HepG2 (cell line): ENCODE measurements around the gene CDRT4. TPM values are rescaled to one million over a fixed set of nuclear protein-coding genes. Genes with fewer than 3 reads are reported as not detected.

Source experiments
- ATAC-seq: fragments of 200-7000 bp; cut with Tn5 transposase; 3 replicates; pipeline ENCODE4 v1.9.1; 2020; ENCODE audit warnings: mild to moderate bottlenecking, moderate library complexity
- BruUV-seq: library from RNA; stranded (reverse); fragments of 400-500 nt; replicated peaks from 2 replicates; lab custom pipeline; 2021; lab: Mats Ljungman, UMichigan
- CTCF ChIA-PET: fragments of 300-600 bp; formaldehyde crosslinking; extraction: SDS; loops from one replicate; lab custom pipeline; 2021; ENCODE audit warnings: low total read pairs, inconsistent platforms, low intra/inter-chr PET ratio; lab: Yijun Ruan, JAX
- POLR2A ChIA-PET: fragments of 350-600 bp; sonication (Branson Sonifier 250); formaldehyde crosslinking; loops from one replicate; lab custom pipeline; 2020; ENCODE audit warnings: antibody characterized with exemption, inconsistent platforms; lab: Yijun Ruan, JAX
- DNase-seq: peaks from one replicate; pipeline ENCODE4 v3.0.0-alpha.2; 2015; ENCODE audit warnings: low spot score
- FAIRE-seq: peaks from 3 replicates; lab custom pipeline; 2011; peaks lifted over from hg19 to GRCh38; lab: Jason Lieb, UNC
- H2AFZ ChIP-seq: one replicate; pipeline ENCODE4 v1.6.1; 2011; ENCODE audit warnings: low read length, inconsistent platforms
- H3K27ac ChIP-seq: fragments of 300-600 bp; 3 replicates; pipeline ENCODE4 v1.8.0; 2011; ENCODE audit warnings: mixed run types, mild to moderate bottlenecking, mixed read lengths, low read length, inconsistent platforms; ENCODE audit not compliant: insufficient read depth; ENCODE audit errors: extremely low read length
- H3K27me3 ChIP-seq, 2 experiments: fragments of 200-600 bp in 1 of 2; 2 replicates in 1 of 2; 3 replicates in 1 of 2; pipeline versions ENCODE4 v1.6.0 to v1.8.0; 2011; ENCODE audit warnings: low read length in 2 of 2, mild to moderate bottlenecking in 2 of 2, moderate library complexity in 2 of 2, inconsistent platforms in 1 of 2; ENCODE audit not compliant: insufficient read depth in 2 of 2, control insufficient read depth in 1 of 2
- H3K36me3 ChIP-seq, 2 experiments: fragments of 200-600 bp in 1 of 2; replicated peaks in 1 of 2; 2 replicates in 1 of 2; 3 replicates in 1 of 2; pipeline versions ENCODE4 v1.5.1 to v1.8.0; 2011; ENCODE audit warnings: low read length in 2 of 2, inconsistent platforms in 1 of 2; ENCODE audit not compliant: insufficient read depth in 2 of 2, control insufficient read depth in 1 of 2
- H3K4me1 ChIP-seq: 2 replicates; pipeline ENCODE4 v1.5.1; 2012; ENCODE audit warnings: low read length, inconsistent platforms; ENCODE audit not compliant: insufficient read depth
- H3K4me2 ChIP-seq: 2 replicates; pipeline ENCODE4 v1.6.0; 2011; ENCODE audit warnings: low read depth, low read length, inconsistent platforms
- H3K4me3 ChIP-seq, 3 experiments: fragments of 200-600 bp in 1 of 3; sonication (generic), shearing (Covaris generic) in 1 of 3; replicated peaks in 1 of 3; 2 replicates each; pipeline ENCODE4 v1.5.1; 2011 to 2016; ENCODE audit warnings: low read length in 3 of 3, inconsistent platforms in 2 of 3, low read depth in 2 of 3, mild to moderate bottlenecking in 2 of 3, control low read depth in 1 of 3, mixed read lengths in 1 of 3; ENCODE audit not compliant: insufficient read depth in 1 of 3
- H3K79me2 ChIP-seq: one replicate; pipeline ENCODE4 v1.6.1; 2011; ENCODE audit warnings: low read length, inconsistent platforms; ENCODE audit not compliant: insufficient read depth
- H3K9ac ChIP-seq: 2 replicates; pipeline ENCODE4 v1.6.0; 2011; ENCODE audit warnings: mild to moderate bottlenecking, low read depth, low read length, inconsistent platforms; ENCODE audit not compliant: insufficient read depth
- H3K9me3 ChIP-seq: 2 replicates; pipeline ENCODE4 v1.5.1; 2012; ENCODE audit warnings: mild to moderate bottlenecking, low read length
- H4K20me1 ChIP-seq: 2 replicates; pipeline ENCODE4 v1.6.0; 2011; ENCODE audit warnings: inconsistent platforms, mild to moderate bottlenecking, low read length, moderate library complexity; ENCODE audit not compliant: insufficient read depth
- CHD2 ChIP-seq: IDR thresholded peaks from 2 replicates; pipeline ENCODE4 v1.6.1; 2011; ENCODE audit warnings: low read depth, low read length, improper control_type of control experiment
- KLF9 ChIP-seq: IDR thresholded peaks from 2 replicates; pipeline ENCODE4 v1.6.1; 2016; ENCODE audit warnings: low read depth
- NFKB2 ChIP-seq: sonication (generic); formaldehyde crosslinking; IDR thresholded peaks from 2 replicates; pipeline ENCODE4 v1.4.0; 2020; ENCODE audit warnings: missing genetic modification reagents, borderline replicate concordance
- PHF20 ChIP-seq: sonication (generic); formaldehyde crosslinking; IDR thresholded peaks from 2 replicates; pipeline ENCODE4 v1.5.0; 2020; ENCODE audit warnings: mild to moderate bottlenecking, missing genetic modification reagents
- RAD21 ChIP-seq: fragments of 450-650 bp; formaldehyde crosslinking; IDR thresholded peaks from 2 replicates; pipeline ENCODE4 v1.5.0; 2020; ENCODE audit warnings: mild to moderate bottlenecking
- ZNF530 ChIP-seq: sonication (generic); formaldehyde crosslinking; IDR thresholded peaks from 2 replicates; pipeline ENCODE4 v1.5.0; 2020; ENCODE audit warnings: low read depth, mild to moderate bottlenecking, missing genetic modification reagents
- ZNF558 ChIP-seq: sonication (generic); formaldehyde crosslinking; IDR thresholded peaks from 2 replicates; pipeline ENCODE4 v1.9.0; 2022; ENCODE audit warnings: mild to moderate bottlenecking, missing genetic modification reagents, borderline replicate concordance
- WGBS: methylation state at CpG from one replicate; pipeline ENCODE4 v1.1.6; 2017; ENCODE audit warnings: low lambda C conversion rate; 5-methylcytosine and 5-hydroxymethylcytosine counted together
- in situ Hi-C: cut with HindIII; loops from 2 replicates; pipeline ENCODE4 v1.10.0; 2017; ENCODE audit warnings: low pct_unique_long_range_greater_than_20kb; ENCODE audit not compliant: extremely low pct_ligation_motif_present
- intact Hi-C: fragments of 100-400 bp; cut with micrococcal nuclease; formaldehyde crosslinking; loops from one replicate; pipeline ENCODE4 v1.10.0; 2022; ENCODE audit not compliant: unreplicated experiment
- polyA plus RNA-seq, 8 experiments: library from polyadenylated mRNA; depleted of rRNA in 3 of 8; stranded (reverse) in 7 of 8; unstranded in 1 of 8; fragments of >200 nt; fragmentation: Illumina TruSeq in 4 of 8; extraction: Trizol in 4 of 8; gene quantifications; 2 replicates each; pipeline versions ENCODE4 v1.2.1 to v1.2.3, GENCODE V29; 2011 to 2016; ENCODE audit warnings: low read depth in 4 of 8, missing spikeins in 1 of 8, mixed read lengths in 1 of 8; ENCODE audit not compliant: insufficient read depth in 1 of 8
- total RNA-seq, 5 experiments: library from RNA; depleted of rRNA; stranded (reverse); fragments of >200 nt; fragmentation: Illumina TruSeq; extraction: Trizol; gene quantifications; 2 replicates each; pipeline ENCODE4 v1.2.3, GENCODE V29; 2016; ENCODE audit warnings: low read depth in 1 of 5
- TF ChIP-seq, protein P1 (sequence below): sonication (generic); formaldehyde crosslinking; IDR thresholded peaks from 2 replicates; pipeline ENCODE4 v1.4.0; 2020; ENCODE audit warnings: missing genetic modification reagents, borderline replicate concordance
- TF ChIP-seq, protein P2 (sequence below): IDR thresholded peaks from 2 replicates; pipeline ENCODE4 v1.6.1; 2016; ENCODE audit warnings: missing genetic modification reagents, missing compliant biosample characterization
- TF ChIP-seq, protein P3 (sequence below): sonication (generic); formaldehyde crosslinking; IDR thresholded peaks from 2 replicates; pipeline ENCODE4 v1.5.0; 2020; ENCODE audit warnings: mild to moderate bottlenecking, missing genetic modification reagents, borderline replicate concordance
- TF ChIP-seq, protein P4 (sequence below): sonication (generic); formaldehyde crosslinking; IDR thresholded peaks from 2 replicates; pipeline ENCODE4 v1.9.0; 2021; ENCODE audit warnings: missing genetic modification reagents, borderline replicate concordance

Gene CDRT4
- total and polyA plus RNA-seq, 2 of the 13 experiments (the other 11 are each of a cell fraction or from before 2014, with no cell fraction given) = 5.8 to 12.1 TPM

DNA sequence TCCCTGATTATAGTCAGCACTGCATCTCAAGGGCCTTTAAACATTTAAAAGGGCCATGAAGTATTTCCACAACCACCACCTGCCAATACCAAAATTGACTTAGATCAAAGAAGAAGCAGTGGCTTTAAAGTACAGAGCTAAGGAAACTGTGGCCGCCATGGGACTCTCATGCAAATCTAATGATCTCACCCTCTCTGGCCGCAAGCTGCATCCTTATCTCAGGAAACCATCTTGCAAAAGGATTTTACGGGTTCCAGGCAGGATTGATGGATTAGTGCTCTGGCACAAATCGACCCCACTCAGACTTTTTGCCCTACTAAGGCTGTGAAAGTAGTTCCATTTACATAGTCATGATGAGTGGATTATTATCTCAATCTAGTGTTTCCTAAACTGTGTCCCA is 22.6 kb downstream of the CDRT4 start (continued):
- TF ChIP-seq, protein P1, sequence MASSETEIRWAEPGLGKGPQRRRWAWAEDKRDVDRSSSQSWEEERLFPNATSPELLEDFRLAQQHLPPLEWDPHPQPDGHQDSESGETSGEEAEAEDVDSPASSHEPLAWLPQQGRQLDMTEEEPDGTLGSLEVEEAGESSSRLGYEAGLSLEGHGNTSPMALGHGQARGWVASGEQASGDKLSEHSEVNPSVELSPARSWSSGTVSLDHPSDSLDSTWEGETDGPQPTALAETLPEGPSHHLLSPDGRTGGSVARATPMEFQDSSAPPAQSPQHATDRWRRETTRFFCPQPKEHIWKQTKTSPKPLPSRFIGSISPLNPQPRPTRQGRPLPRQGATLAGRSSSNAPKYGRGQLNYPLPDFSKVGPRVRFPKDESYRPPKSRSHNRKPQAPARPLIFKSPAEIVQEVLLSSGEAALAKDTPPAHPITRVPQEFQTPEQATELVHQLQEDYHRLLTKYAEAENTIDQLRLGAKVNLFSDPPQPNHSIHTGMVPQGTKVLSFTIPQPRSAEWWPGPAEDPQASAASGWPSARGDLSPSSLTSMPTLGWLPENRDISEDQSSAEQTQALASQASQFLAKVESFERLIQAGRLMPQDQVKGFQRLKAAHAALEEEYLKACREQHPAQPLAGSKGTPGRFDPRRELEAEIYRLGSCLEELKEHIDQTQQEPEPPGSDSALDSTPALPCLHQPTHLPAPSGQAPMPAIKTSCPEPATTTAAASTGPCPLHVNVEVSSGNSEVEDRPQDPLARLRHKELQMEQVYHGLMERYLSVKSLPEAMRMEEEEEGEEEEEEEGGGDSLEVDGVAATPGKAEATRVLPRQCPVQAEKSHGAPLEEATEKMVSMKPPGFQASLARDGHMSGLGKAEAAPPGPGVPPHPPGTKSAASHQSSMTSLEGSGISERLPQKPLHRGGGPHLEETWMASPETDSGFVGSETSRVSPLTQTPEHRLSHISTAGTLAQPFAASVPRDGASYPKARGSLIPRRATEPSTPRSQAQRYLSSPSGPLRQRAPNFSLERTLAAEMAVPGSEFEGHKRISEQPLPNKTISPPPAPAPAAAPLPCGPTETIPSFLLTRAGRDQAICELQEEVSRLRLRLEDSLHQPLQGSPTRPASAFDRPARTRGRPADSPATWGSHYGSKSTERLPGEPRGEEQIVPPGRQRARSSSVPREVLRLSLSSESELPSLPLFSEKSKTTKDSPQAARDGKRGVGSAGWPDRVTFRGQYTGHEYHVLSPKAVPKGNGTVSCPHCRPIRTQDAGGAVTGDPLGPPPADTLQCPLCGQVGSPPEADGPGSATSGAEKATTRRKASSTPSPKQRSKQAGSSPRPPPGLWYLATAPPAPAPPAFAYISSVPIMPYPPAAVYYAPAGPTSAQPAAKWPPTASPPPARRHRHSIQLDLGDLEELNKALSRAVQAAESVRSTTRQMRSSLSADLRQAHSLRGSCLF (CRISPR knock-in tag) = no peak

DNA sequence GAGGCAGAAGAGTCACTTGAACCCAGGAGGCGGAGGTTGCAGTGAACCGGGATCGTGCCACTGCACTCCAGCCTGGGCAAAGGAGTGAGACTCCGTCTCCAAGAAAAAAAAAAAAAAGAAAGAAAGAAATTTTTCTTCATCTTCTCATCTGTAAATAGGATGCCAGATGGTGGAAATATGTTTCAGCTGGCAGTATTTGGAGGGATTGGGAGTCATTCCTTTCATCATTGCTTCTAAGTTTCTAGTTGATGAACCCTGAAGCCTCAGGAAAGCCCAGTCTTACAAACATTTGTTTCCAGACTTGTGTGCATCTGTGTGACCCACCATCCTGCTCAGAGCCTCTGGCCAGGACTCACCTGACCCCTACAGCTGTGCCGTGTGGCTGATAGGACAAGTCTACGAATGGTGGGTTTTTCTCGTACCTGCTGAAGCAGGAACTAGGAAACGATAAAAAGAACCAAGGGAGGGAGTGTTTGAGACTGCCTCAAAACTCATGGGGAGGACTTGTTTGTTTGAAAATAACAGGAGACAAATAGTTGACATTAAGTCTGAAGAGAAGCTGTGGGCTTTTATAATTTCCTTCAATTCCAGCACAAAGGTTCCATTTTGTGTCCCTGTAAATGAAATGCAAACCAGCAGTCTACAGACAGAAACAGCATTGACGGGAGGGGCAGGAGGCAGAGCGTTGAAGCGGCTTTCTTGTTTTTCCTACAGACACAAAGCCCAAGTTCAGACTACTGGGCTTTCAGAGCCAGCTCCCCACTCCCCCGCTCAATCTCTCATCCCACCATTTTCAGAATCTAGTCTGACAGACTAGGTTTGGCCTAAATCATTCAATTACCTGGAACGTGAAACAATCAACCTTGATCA is 24.9 kb downstream of the CDRT4 start:
- no TSS peak for BruUV-seq
- H3K36me3 ChIP-seq = peaks cover 6 to 15% of the 10 kb centered on the region in 2 experiments; a peak in 4 of 5 replicates
- no peaks in the 10 kb centered on the region for H3K79me2 ChIP-seq
- no peaks in the 10 kb centered on the region for H3K9me3 ChIP-seq
- POLR2A ChIA-PET = no interaction called here
- no peak overlapping the region for H3K9ac ChIP-seq
- in situ Hi-C loops (no loop called here), intact Hi-C loops (no loop called here)
- WGBS = 97% methylated on average over 13 of the region's 13 CpGs
- ATAC-seq = no peak
- H2AFZ ChIP-seq = no peak overlapping the region
- no peaks in the 10 kb centered on the region for H3K4me1 ChIP-seq
- H3K4me3 ChIP-seq = no peak overlapping the region
- H3K4me2 ChIP-seq = no peak overlapping the region
- no peaks in the 10 kb centered on the region; the same call in 1 of the 2 replicates for H4K20me1 ChIP-seq
- FAIRE-seq = no peak
- H3K27ac ChIP-seq = no peak overlapping the region
- CTCF ChIA-PET = no interaction called here
- no peaks in the 10 kb centered on the region for H3K27me3 ChIP-seq
- no peak for DNase-seq
- TF ChIP-seq NFKB2 (CRISPR knock-in tag) (no peak), RAD21 (no peak), CHD2 (no peak), ZNF530 (CRISPR knock-in tag) (no peak), KLF9 (no peak), ZNF558 (no peak), PHF20 (CRISPR knock-in tag) (no peak)
- TF ChIP-seq, protein P2, sequence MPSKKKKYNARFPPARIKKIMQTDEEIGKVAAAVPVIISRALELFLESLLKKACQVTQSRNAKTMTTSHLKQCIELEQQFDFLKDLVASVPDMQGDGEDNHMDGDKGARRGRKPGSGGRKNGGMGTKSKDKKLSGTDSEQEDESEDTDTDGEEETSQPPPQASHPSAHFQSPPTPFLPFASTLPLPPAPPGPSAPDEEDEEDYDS (CRISPR knock-in tag) = no peak
- TF ChIP-seq, protein P3, sequence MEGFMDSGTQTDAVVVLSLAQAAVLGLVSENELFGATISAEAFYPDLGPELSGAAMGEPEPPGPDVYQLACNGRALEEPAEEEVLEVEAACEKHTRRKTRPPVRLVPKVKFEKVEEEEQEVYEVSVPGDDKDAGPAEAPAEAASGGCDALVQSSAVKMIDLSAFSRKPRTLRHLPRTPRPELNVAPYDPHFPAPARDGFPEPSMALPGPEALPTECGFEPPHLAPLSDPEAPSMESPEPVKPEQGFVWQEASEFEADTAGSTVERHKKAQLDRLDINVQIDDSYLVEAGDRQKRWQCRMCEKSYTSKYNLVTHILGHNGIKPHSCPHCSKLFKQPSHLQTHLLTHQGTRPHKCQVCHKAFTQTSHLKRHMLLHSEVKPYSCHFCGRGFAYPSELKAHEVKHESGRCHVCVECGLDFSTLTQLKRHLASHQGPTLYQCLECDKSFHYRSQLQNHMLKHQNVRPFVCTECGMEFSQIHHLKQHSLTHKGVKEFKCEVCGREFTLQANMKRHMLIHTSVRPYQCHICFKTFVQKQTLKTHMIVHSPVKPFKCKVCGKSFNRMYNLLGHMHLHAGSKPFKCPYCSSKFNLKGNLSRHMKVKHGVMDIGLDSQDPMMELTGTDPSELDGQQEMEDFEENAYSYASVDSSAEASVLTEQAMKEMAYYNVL = no peak
- TF ChIP-seq, protein P4, sequence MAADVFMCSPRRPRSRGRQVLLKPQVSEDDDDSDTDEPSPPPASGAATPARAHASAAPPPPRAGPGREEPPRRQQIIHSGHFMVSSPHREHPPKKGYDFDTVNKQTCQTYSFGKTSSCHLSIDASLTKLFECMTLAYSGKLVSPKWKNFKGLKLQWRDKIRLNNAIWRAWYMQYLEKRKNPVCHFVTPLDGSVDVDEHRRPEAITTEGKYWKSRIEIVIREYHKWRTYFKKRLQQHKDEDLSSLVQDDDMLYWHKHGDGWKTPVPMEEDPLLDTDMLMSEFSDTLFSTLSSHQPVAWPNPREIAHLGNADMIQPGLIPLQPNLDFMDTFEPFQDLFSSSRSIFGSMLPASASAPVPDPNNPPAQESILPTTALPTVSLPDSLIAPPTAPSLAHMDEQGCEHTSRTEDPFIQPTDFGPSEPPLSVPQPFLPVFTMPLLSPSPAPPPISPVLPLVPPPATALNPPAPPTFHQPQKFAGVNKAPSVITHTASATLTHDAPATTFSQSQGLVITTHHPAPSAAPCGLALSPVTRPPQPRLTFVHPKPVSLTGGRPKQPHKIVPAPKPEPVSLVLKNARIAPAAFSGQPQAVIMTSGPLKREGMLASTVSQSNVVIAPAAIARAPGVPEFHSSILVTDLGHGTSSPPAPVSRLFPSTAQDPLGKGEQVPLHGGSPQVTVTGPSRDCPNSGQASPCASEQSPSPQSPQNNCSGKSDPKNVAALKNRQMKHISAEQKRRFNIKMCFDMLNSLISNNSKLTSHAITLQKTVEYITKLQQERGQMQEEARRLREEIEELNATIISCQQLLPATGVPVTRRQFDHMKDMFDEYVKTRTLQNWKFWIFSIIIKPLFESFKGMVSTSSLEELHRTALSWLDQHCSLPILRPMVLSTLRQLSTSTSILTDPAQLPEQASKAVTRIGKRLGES (CRISPR knock-in tag) = no peak
